Cardiac ventricle fibroblast (primary cell): ENCODE measurements around the gene TBL3. TPM values are rescaled to one million over a fixed set of nuclear protein-coding genes. Genes with fewer than 3 reads are reported as not detected.

Experiments
- total RNA-seq: library from RNA; depleted of rRNA; stranded (reverse); fragments of >200 nt; gene quantifications from 2 replicates; pipeline ENCODE4 v1.2.3, GENCODE V29; 2015

Gene TBL3
- total RNA-seq, result 32.6 and 34.3 TPM in 2 replicates

DNA sequence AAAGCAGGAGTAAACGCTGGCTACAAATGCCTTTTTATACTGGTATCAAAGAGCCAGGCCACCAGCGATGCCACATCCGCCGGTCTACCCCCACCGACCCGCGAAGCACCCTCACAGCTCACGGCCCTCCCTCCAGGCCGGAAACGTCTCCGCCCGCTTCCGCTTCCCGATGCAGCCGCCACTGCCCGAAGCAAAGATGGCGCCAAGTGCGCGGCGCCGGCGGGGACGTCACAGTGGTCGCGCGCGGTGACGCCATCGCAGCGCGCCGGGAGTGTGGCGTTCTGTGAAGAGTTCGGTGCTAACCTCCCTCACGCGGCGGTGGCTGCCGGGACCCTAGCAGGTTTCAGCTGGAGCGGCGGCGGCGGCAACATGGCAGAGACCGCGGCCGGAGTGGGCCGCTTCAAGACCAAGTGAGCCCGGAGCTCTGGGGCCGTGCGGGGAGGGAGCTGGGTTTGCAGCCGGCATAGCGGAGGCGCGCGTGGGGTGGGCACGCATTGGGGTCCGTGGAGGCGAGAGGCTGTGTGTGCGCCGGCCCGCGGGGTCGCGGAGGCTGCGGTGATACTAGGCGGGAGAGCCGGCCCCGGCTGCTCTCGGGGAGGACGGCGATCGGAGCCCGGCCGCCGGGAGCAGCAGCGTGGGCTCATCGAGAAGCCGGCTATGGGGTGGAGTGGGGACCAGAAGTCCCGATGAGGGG lies at the start of gene TBL3:
TSS of gene TBL3 (plus strand) at position 258 of the 694 bp plus-strand sequence. CDS start at position 370, 112 bp downstream.

DNA sequence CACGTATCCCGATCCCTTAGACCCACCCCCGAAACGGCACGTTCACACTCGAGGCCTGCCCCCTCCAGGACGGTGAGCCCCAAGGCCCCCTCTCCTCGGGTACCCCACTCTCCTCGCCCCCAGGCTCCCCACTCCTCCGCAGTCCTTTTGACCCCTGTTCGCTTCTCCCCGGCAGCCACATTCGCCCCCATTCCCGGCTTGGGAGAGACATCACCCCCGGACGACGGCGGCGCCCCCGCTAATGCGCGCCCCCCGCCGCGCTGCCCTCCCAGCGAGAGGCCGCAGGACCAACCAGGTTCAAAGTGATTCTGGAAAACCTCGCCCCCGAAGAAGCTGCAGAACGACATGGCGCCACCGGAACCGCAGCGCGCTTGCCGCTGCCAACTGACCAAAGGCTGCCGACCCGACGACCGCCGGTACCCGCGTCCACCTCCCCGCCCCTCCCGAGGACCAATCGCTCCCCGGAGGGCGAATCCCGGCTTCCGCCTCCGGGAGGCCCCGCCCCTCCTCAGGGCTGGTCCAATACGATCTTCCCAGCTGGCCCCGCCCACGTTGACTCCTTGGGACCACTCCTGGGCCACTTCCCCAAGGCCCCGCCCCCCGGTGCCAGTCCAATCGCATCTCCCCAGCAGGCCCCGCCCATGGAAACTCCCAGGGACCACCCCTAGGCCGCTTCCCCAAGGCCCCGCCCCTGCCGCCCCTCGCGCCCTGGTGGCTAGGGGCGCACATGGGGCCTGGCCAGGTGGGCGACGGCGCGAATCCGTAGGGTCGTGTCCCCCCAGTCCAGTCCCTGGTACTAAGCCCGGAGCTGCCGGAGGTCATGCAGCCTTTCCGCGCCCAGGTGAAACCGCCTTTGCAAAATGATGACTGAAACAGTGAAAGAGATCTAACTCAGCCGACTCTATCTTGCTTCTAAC lies 28.8 kb upstream of the TBL3 start, which contains the start of gene MSRB1:
TSS of gene MSRB1 (minus strand) at position 390 of the 917 bp plus-strand sequence. CDS start at position 347, 43 bp downstream.

DNA sequence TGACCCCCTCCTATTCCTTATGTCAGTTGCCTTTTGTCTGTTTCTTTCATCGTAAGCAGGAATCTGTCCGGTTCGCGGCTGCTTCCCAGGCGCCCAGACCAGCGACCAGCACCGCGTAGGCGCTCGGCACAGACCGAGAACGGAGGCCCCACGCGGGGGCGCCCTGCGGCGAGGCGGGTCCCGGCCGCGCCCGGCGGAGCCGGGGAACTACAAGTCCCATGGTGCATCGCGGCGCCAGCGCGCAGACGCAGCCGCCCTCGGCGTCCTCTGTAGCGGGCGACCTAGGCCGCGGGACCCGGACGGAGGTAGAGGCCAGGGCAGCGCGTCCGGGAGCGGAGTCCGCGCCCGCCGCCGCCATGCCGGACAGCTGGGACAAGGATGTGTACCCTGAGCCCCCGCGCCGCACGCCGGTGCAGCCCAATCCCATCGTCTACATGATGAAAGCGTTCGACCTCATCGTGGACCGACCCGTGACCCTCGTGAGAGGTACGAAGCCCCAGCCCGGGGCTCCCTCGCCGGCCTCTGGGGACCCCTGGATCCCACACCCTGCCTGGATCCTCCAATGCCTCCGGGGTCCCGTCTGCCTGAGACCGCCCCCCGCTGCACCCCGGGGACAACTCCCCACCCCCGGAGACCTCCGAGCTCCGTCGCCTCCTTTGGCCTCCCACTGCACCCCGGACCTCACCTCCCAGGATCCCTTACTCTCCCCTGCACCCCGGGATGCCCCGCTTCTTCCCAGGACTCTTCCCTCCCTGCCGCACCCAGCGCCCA lies 12.4 kb upstream of the TBL3 start, which contains the start of gene NDUFB10:
TSS of gene NDUFB10 (plus strand) at position 270 of the 771 bp plus-strand sequence. CDS start at position 357, 87 bp downstream.

DNA sequence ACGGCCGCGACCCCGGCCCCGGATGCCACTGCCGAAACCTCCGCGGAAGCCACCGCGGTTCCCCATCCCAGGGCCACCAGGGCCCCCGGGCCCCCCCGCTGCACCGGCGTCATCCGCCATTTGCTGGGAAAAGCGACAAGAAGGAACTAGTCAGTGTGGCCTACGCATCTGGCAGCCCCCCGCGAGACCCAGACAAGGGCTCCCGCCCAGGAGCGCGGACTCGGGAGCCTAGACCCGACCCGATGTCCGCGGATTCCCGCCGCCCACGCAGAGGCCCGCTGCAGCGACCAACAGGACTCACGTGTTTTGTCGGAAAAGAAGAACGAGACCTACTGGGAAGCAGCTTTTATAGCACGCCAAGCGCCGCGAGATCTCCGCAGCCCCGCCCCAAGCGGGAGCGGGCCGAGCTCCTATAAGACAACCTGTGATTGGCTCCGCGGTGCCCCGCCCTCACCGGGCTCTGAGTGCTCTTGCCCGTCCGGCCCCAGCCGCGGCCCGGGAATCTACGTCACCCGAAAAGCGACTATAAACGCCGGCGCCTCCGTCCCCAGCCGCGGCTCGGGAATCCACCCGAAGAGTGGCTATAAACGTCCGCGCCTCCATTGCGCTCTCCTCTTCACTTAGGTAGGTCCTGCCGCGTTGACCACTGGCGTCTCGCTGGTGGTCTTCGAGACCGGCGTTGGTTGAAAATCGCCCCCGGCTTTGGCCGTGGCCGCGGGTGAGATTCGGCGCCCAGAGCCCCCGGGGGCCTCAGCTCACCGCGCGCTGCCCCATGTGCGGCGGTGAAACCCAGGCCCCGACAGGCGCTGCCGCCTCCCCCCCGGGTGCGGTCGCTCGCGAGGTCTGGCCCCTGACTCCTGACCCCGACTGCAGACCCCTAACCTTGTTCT lies 7.1 kb upstream of the TBL3 start, which contains the start of gene RPS2:
TSS of gene RPS2 (minus strand) at position 321 of the 890 bp plus-strand sequence. CDS start at position 120, 201 bp downstream.

DNA sequence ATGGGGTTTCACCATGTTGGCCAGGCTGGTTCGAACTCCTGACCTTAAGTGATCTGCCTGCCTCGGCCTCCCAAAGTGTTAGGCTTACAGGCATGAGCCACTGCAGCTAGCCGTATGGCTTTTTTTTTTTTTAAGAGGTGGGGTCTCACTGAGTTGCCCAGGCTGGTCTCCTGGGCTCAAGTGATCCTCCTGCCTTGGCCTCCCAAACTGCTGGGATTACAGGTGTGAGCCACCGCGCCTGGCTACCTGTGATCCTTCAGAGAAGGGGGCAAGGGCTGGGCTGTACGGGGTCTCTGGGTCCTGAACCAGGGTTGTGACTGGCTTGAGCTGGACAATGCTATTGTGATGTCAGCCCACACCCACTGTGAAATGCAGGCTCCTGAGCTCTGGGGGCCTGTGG lies 5.4 kb upstream of the TBL3 start, which contains the start of gene RNF151:
TSS of gene RNF151 (plus strand) at position 397 of the 400 bp plus-strand sequence. CDS start 26 bp downstream, outside the sequence.

DNA sequence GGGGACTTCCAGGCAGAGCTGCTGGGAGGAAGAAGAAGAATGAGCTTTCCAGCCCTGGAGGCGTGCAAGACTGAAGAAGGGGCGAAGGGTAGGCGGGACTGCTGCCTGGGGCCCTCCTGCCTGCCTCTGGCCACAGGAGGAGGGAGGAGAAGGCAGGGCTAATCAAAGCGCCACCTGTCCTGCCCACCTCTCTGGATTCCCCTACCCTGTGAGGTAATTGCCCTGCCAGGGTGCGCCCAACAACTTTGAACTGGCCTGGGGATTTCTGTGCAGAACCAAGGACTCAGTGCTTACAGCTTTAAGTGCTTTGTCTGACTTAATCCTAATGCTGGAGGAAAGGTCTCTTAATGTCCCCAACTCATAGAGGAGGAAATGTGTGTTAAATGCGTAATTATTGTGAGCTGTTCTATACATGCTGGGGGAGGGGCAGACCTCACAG lies 9.6 kb downstream of the TBL3 start, which contains the start of gene NOXO1:
TSS of gene NOXO1 (minus strand) at position 72 of the 439 bp plus-strand sequence. CDS start 290 bp downstream, outside the sequence.

DNA sequence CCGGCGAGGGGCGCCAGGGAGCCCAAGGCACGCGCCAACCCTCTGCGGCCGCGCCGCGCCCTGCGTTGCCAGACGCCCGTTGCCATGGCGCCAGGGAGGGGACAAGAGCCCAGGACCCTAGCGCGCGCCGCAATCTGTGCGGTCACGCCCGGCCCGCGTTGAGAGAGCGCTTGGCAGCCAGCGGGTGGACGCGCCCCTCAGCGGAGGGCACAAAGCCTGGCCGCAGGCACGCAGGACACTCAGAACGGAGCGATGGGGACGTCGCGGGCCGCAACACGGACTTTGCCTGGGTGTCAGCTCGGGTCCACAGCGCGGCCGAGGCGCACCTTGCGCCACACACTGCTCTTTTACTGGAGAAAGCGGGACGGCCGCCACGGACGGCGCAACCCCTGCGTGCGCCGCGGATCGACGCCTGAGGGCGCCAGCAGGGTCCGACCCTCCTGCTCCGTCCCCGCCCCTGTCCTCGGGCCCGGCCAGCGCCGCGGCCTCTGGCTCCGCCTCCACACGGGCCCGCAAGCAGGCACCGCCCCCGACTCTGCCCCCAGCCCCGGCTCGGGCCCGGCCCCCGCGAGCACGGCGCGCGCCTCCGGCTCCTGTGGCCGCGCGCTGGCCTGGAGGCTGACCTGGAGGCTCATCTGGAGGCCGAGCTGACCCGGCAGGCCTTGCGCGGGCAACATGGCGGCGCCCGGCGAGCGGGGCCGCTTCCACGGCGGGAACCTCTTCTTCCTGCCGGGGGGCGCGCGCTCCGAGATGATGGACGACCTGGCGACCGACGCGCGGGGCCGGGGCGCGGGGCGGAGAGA lies 11.9 kb downstream of the TBL3 start, which contains the start of gene GFER:
TSS of gene GFER (plus strand) at position 650 of the 803 bp plus-strand sequence. CDS start at position 676, 26 bp downstream.

DNA sequence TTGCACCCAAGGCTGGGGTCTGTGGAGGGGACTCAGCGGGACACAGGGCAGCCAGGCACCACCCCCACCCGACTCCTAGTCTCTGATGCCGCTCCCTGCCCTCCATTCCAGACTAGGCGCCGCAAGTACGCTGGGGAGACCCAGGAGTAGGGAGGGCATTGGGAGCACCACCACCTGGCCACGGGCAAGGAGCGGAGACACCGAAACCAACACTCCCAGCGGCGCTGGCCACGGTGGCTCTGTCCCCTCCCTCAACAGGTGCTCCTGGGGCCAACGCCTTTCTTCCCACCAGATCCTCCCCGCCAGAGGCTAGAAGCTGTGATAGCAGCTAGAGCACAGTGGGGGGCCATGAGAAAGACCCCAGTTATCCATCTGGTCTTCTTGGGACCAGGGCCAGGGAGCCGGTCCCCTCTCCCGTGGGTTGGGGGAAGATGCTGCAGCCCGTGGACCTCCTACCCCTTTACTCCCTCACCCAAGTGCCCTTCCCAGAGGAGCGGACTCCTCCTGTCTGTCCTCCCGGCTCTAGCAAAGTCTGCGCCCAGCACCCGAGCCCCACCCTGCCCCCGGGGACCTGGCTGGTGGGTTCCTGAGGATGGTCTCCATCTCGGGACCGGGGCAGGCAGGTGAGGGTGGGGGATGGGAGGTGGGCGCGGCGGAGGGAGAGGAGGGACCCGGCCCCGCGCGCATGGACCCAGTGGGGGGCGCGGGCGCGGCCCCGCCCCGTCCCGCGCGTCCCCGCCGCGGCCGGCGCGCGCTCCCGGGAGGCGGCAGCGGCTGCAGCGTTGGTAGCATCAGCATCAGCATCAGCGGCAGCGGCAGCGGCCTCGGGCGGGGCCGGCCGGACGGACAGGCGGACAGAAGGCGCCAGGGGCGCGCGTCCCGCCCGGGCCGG lies 17.6 kb downstream of the TBL3 start, which contains the start of gene SYNGR3:
TSS of gene SYNGR3 (plus strand) at position 762 of the 892 bp plus-strand sequence. CDS start 133 bp downstream, outside the sequence.

DNA sequence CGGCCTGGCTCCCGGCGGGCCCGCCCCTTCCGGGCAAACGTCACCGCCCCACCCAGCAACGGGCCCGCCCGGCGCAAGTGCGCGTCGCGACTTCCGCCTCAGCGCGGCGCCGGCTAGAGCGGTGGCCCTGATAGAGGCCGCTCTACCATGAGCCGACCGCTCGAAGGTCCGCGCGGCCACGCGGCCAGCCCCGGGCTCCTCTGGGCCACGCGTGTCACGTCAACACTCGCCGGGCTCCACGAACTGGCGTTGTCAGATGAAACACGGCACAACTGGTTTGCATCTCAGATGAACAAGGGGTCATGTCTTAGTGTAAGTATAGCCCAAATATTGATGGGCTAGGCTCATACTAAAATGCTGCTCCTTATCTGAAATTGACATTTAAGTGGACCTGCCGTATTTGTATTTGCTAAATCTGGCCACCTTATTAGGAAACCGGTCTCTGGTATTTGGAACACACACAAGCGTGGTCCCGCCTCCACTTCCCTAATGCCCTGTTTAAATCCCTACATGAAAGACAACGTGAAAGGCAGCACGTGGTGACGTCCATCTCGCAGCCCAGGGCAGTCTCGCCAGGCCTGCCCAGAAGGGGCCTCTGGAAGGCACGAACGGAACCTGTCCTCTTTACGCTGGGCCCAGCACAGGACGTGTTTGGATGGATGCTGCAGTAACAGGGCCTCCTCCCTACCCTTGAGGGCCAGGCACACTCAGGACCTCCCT lies 38.1 kb downstream of the TBL3 start, which contains the start of gene ZNF598:
TSS of gene ZNF598 (minus strand) at position 31 of the 720 bp plus-strand sequence.

DNA sequence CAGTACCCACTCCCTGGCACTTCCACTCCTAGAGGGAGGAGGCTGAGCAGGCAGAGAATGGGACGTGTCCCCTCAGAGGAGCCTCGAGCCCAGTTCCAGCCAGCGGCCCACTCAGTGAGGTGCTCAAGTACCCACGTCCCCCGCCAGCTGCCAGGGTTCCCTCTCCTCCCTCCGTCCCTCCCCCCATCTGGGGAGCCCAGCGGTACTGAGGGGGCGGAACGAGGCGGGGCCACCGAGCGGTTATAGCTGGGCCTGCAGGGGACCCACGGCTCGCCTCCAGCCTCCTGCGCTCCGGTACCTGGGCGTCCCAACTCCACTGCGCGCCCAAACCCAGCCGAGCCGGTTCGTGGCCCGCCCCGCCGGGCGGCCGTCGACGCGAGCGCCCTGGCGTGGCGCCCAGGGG lies 47.7 kb downstream of the TBL3 start, which contains the start of gene NPW:
TSS of gene NPW (plus strand) at position 268 of the 403 bp plus-strand sequence.

DNA sequence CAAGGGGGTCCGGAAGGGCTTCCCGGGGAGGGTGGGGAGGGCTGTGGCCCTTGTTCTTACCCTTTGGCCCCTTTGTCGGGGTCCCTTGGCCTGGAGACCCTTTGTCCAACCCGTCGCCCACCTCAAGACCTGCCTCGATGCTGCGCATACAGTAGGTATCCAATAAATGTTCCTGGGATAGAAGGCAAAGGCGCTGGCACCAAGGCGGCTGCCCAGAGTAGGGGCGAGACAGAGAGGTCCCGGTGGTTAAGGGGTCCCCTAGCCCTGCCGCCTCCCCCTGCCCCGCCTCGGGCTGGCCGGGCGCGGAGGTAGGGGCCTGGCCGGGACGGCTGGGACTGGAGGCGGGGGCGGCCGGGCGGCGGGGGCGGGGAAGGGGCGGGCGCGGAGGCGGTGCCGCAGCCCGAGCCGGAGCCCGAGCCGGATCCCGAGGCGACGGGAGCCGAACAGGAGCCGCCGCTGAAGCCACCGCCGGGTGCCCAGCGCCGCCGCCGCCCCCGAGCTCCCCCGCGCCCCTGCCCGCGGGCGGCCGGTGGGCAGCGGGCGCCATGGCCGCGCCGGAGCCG lies 54.7 kb downstream of the TBL3 start, which contains the start of gene NHERF2:
TSS of gene NHERF2 (plus strand) at position 442 of the 563 bp plus-strand sequence. CDS start at position 546, 104 bp downstream.

Other genes starting within 250 kb of the TBL3 start
- 61.7 and 65.7 TPM in 2 replicates for gene NME3, start 200.5 kb upstream of the TBL3 start, total RNA-seq
- 2.6 and 3.7 TPM in 2 replicates for gene EME2, start 199.2 kb upstream of the TBL3 start, total RNA-seq
- 83.6 and 89.1 TPM in 2 replicates for gene MRPS34, start 198.9 kb upstream of the TBL3 start, total RNA-seq
- 22.7 and 34.8 TPM in 2 replicates for gene SPSB3, start 189.5 kb upstream of the TBL3 start, total RNA-seq
- 61.6 and 65.2 TPM in 2 replicates for gene NUBP2, start 189.1 kb upstream of the TBL3 start, total RNA-seq
- not detected in 2 replicates for gene IGFALS, start 178.3 kb upstream of the TBL3 start, total RNA-seq
- 13.4 and 28.5 TPM in 2 replicates for gene HAGH, start 145.2 kb upstream of the TBL3 start, total RNA-seq
- gene FAHD1, start 144.8 kb upstream of the TBL3 start, total RNA-seq, result 38.5 and 44.2 TPM in 2 replicates
- gene MEIOB, start 99.9 kb upstream of the TBL3 start, total RNA-seq, result not detected in 2 replicates
- gene HS3ST6, start 53.6 kb upstream of the TBL3 start, total RNA-seq, result not detected in 2 replicates
- 17.0 and 17.8 TPM in 2 replicates for gene MSRB1, start 28.9 kb upstream of the TBL3 start, total RNA-seq
- not detected in 2 replicates for gene RPL3L, start 17.4 kb upstream of the TBL3 start, total RNA-seq
- 198 and 225 TPM in 2 replicates for gene NDUFB10, start 12.5 kb upstream of the TBL3 start, total RNA-seq
- gene RPS2, start 7.2 kb upstream of the TBL3 start, total RNA-seq, result 2,905 and 3,262 TPM in 2 replicates
- gene RNF151, start 5.2 kb upstream of the TBL3 start, total RNA-seq, result not detected in 2 replicates
- not detected in 2 replicates for gene NOXO1, start 9.4 kb downstream of the TBL3 start, total RNA-seq
- gene GFER, start 12.1 kb downstream of the TBL3 start, total RNA-seq, result 14.4 and 17.3 TPM in 2 replicates
- gene SYNGR3, start 17.9 kb downstream of the TBL3 start, total RNA-seq, result 0.78 and 4.2 TPM in 2 replicates
- gene ZNF598, start 37.8 kb downstream of the TBL3 start, total RNA-seq, result 39.7 and 51.4 TPM in 2 replicates
- 2.9 and 6.9 TPM in 2 replicates for gene NPW, start 47.7 kb downstream of the TBL3 start, total RNA-seq
- 35.2 and 46.3 TPM in 2 replicates for gene NHERF2, start 54.8 kb downstream of the TBL3 start, total RNA-seq
- 13.9 and 17.2 TPM in 2 replicates for gene NTHL1, start 75.8 kb downstream of the TBL3 start, total RNA-seq
- gene TSC2, start 75.9 kb downstream of the TBL3 start, total RNA-seq, result 51.2 and 53.6 TPM in 2 replicates
- gene PKD1, start 163.8 kb downstream of the TBL3 start, total RNA-seq, result 85.9 and 91.5 TPM in 2 replicates
- gene RAB26, start 176.6 kb downstream of the TBL3 start, total RNA-seq, result not detected in 2 replicates
- gene TRAF7, start 183.7 kb downstream of the TBL3 start, total RNA-seq, result 52.4 and 66.5 TPM in 2 replicates
- 0.12 and 0.15 TPM in 2 replicates for gene CASKIN1, start 224.6 kb downstream of the TBL3 start, total RNA-seq
- 39.9 and 57.6 TPM in 2 replicates for gene MLST8, start 233.4 kb downstream of the TBL3 start, total RNA-seq
- 0.83 and 1.1 TPM in 2 replicates for gene BRICD5, start 238.8 kb downstream of the TBL3 start, total RNA-seq
- gene PGP, start 242.8 kb downstream of the TBL3 start, total RNA-seq, result 7.3 and 9.2 TPM in 2 replicates